Epithelial cell of prostate (primary cell): Measurements from ENCODE around the gene CTH.
"Not testable (repeated sequence)": the region's sequence is repeated elsewhere in the genome, so short reads cannot be mapped to it uniquely, and the experiment has no call there.

Experiments
- DNase-seq: peaks from one replicate; pipeline ENCODE4 v3.0.0-alpha.2; 2011; ENCODE audit warnings: low read depth, low spot score
- H3K27ac ChIP-seq: fragments of 450-650 bp; 2 replicates; pipeline ENCODE4 v1.5.1; 2017; ENCODE audit warnings: mild to moderate bottlenecking

CTH gene

GRCh38 chr1:70403759-70404158, 7.3 kb upstream of the CTH start:
- no peak overlapping the region for H3K27ac ChIP-seq
- no peak for DNase-seq

- no peak overlapping the region for H3K27ac ChIP-seq
- DNase-seq: no peak
Measured at GRCh38 chr1:70405780-70406416, 5.2 kb upstream of the CTH start.

- no peak overlapping the region for H3K27ac ChIP-seq
- no peak for DNase-seq
Measured at GRCh38 chr1:70409136-70409535, 1.9 kb upstream of the CTH start.

- DNase-seq: no peak
- H3K27ac ChIP-seq: peak overlapping the region; percentile 80
Measured at GRCh38 chr1:70411360-70411844, 334 bp downstream of the CTH start.

- DNase-seq: no peak
- H3K27ac ChIP-seq: no peak overlapping the region
Measured at GRCh38 chr1:70415882-70416281, 4.8 kb downstream of the CTH start.

DNA sequence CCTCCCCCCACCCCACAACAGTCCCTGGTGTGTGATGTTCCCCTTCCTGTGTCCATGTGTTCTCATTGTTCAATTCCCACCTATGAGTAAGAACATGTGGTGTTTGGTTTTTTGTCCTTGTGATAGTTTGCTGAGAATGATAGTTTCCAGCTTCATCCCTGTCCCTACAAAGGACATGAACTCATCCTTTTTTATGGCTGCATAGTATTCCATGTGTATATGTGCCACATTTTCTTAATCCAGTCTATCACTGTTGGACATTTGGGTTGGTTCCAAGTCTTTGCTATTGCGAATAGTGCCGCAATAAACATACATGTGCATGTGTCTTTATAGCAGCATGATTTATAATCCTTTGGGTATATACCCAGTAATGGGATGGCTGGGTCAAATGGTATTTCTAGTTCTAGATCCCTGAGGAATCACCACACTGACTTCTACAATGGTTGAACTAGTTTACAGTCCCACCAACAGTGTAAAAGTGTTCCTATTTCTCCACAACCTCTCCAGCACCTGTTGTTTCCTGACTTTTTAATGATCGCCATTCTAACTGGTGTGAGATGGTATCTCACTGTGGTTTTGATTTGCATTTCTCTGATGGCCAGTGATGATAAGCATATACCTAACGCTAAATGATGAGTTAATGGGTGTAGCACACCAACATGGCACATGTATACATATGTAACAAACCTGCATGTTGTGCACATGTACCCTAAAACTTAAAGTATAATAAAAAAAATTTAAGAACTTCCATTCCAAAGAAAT, 8.1 kb downstream of the CTH start:
- not testable (repeated sequence) for DNase-seq, H3K27ac ChIP-seq

GRCh38 chr1:70420320-70420719, 9.3 kb downstream of the CTH start:
- no peak for DNase-seq
- no peak overlapping the region for H3K27ac ChIP-seq

- H3K27ac ChIP-seq: peak overlapping the region; percentile 73
- no peak for DNase-seq
Measured at GRCh38 chr1:70426154-70427131, 15.4 kb downstream of the CTH start.

GRCh38 chr1:70427976-70428375, 16.9 kb downstream of the CTH start:
- DNase-seq: no peak
- H3K27ac ChIP-seq: peak overlapping the region; percentile 73

GRCh38 chr1:70429219-70429618, 18.2 kb downstream of the CTH start:
- DNase-seq: peak; percentile 48
- H3K27ac ChIP-seq: peak overlapping the region; percentile 46

DNA sequence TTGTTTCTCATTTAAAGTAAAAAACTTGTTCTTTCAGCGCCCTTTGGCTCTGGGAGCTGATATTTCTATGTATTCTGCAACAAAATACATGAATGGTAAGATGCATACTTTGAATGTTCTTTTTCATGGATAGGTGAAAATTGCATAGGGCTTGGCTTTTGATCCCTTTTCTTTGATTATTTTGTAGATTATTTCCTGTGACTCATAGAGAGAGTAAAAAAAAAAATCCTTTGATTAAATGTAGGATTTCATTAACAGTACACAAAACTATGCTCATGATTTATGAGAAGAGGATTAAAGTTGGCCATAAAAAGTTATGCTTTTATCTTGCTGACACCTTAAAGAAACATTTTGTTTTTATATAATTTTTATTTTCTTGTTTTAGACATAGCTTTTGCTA, 18.7 kb downstream of the CTH start:
- H3K27ac ChIP-seq: no peak overlapping the region
- no peak for DNase-seq

DNA sequence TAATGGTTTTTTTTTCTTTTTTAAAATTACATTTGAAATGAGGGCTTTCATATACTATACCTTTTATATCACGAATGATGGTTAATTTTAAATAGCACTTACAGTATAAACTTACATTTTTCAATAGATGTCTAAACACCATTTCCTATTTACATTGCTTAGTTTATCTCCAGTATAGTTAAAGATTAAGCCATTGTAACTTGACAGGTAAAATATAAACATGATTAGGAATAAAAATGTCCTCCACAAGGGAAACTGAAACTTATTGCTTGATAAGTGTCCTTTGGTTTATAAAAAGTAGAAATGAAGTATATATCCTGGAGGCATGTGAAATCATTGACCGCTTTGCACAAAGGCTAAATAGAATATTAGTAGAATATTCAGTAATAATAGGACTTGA, 20.2 kb downstream of the CTH start:
- no peak overlapping the region for H3K27ac ChIP-seq
- no peak for DNase-seq

DNA sequence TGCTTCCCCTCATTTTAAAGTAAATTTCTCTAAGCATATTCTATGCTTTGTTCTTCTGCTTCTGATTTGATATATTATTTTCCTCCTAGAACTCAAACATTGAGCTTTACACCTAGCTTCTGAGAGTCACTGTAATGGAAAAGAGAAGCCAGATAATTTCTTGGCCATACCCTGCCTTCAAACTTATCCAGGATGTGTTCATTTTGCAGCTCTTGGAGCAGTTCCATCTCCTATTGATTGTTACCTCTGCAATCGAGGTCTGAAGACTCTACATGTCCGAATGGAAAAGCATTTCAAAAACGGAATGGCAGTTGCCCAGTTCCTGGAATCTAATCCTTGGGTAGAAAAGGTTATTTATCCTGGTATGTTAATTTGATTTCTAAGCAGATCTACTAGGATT, 20.8 kb downstream of the CTH start:
- no peak for DNase-seq
- no peak overlapping the region for H3K27ac ChIP-seq

DNA sequence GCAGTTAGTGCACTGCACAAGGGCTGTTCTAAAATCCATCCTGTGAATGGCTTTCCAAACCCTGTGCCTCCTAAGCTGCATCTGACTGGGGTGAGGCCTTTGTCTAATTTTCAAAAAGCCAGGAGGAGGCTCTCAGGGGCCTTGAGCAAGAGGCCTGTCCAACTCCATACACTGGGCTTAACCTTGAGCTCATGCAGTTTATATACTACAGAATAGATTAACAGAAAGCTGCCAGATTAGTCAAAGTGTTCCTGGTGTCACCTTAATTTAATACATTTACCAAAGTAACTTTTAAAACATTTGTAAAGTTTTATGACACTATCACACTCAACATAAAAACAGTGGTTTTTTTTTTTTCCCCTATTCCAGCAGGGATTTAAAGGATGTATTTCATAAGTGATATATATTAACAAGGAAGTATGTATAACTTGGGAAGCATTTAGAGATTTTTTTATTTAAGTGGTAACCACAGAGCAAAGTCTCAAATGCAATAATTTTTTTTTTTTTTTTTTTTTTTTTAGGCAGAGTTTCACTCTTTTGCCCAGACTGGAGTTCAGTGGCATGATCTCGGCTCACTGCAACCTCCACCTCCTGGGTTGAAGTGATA, 23.3 kb downstream of the CTH start:
- DNase-seq: no peak
- H3K27ac ChIP-seq: no peak overlapping the region

DNA sequence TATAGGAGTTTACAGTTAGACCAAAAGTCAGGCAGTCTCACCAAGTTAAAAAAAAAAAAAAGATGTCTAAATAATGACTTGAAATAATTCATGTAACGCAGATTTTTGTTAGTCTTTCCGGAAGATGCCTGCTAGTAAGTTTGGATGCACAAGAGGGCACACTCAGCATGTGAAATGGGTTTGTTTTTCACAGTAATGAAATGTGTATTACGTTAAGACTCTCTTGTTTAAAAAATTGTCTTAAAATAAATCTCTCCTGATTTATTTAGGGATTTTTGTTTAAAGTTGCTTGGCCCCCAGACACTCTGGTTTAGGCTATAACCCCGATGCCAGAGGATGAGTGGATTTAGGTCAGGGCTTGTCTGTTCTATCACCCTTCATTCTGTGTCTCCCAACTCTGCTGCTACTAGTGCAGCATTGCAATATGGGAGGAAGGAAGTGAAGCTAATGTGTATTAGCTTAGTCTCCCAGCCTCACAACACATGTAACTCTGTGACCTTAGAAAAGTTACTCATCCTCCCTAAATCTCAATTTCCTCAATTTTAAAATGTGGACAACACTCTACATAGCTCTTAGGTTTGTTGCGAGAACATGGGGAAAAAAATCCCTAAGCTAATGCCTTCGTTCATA, 25.7 kb downstream of the CTH start:
- DNase-seq: no peak
- no peak overlapping the region for H3K27ac ChIP-seq

DNA sequence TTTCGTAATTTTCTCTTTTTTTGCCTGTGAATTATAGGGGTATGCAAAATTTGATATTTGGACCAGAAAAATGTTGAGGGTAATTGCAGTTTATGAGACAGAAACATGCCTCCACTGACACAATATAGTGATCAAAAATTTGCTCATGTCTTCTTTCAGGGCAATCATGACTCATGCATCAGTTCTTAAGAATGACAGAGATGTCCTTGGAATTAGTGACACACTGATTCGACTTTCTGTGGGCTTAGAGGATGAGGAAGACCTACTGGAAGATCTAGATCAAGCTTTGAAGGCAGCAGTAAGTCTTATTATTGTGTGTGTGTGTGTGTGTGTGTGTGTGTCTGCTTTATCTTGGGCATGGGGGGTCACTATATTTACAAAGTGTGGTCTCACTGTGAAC, 27.5 kb downstream of the CTH start:
- no peak for DNase-seq
- H3K27ac ChIP-seq: no peak overlapping the region

DNA sequence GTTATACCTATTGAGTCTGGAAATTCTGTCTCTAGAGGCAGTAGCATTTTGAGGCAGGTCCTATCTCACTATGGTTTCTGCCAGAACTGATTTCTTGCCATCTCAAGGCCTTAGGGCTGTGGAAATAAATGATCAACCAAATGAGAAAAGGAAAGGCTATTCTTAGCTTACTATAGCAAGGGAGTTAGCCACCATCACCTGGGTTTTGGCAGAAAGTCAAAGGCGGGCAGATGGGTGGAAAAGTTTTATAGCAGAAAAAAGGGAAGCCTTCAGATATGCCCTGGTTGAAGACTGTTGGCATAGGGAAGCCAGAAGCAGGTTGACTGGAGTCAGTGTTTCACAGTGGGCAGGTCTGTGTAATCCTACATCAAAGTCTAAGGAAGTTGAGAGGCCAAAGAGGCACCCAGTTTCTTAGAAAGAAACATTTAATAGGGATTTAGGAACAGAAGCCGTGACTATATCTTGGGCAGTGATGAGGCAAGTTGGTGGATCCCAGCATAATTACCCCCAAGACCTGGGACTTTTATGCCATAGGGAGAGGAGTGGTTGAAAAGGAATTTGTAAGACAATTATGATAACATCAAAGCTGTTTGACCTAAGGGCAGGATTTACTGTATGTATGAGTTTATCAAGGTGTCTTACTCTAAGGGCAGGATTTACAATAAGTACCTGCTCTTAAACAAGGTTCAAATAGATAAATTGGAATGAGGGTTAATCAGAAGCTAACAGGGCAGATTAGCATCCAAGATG, 29.7 kb downstream of the CTH start:
- no peak for DNase-seq

DNA sequence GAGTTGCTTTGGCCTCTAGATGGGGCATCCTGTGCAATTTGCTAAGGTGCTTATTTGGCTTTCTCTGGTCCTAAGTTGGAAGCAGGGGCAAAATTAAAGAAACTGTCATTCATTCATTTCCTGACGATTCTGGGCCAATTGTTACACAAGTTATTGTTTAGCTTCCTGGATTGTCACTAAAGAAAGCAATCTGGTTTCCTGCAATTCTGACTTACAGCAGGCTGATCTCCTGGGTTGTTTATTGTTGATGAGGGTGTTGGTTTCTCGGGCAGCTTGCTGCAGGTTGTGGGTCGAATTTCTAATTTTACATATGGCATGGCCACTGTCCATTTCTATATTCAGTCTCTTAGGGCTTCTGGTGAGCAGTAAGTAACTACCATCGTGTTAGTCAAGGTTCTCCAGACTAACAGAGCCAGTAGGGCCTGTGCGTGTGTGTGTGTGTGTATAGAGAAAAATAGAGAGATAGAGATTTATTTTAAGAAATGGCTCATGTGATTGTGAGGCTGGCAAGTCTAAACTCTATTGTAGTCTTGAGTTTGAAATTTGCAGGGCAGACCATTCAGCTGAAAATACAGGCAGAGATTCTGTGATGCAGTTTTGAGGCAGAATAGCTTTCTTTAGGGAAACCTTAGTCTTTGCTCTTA, 30.4 kb downstream of the CTH start:
- H3K27ac ChIP-seq: no peak overlapping the region
- no peak for DNase-seq

More for the DNA sequence above, 29.7 kb downstream of the CTH start:
- H3K27ac ChIP-seq: no peak overlapping the region

GRCh38 chr1:70442490-70442889, 31.4 kb downstream of the CTH start:
- DNase-seq: no peak
- no peak overlapping the region for H3K27ac ChIP-seq
